Hepatocyte (in vitro differentiated cells): ENCODE results near the gene VMAC.

Experiments used
- EZH2 ChIP-seq: fragments of 200-600 bp; sonication (generic); IDR thresholded peaks from 2 replicates; pipeline ENCODE4 v1.6.1; 2016; ENCODE audit warnings: antibody characterized with exemption, mild to moderate bottlenecking, borderline replicate concordance
- EZH2phosphoT487 ChIP-seq: fragments of 200-600 bp; sonication (generic); IDR thresholded peaks from one replicate; pipeline ENCODE4 v1.6.1; 2018; ENCODE audit warnings: antibody characterized with exemption, mild to moderate bottlenecking, low read depth, moderate library complexity; ENCODE audit not compliant: unreplicated experiment, severe bottlenecking
- TF ChIP-seq, protein P1 (sequence below): fragments of 200-600 bp; sonication (generic); IDR thresholded peaks from 2 replicates; pipeline ENCODE4 v1.5.1; 2016; ENCODE audit warnings: antibody characterized with exemption, mild to moderate bottlenecking; ENCODE audit not compliant: poor library complexity

GRCh38 chr19:5908773-5909442, 4.2 kb downstream of the VMAC start:
- no peak for TF ChIP-seq EZH2
- TF ChIP-seq, protein P1, sequence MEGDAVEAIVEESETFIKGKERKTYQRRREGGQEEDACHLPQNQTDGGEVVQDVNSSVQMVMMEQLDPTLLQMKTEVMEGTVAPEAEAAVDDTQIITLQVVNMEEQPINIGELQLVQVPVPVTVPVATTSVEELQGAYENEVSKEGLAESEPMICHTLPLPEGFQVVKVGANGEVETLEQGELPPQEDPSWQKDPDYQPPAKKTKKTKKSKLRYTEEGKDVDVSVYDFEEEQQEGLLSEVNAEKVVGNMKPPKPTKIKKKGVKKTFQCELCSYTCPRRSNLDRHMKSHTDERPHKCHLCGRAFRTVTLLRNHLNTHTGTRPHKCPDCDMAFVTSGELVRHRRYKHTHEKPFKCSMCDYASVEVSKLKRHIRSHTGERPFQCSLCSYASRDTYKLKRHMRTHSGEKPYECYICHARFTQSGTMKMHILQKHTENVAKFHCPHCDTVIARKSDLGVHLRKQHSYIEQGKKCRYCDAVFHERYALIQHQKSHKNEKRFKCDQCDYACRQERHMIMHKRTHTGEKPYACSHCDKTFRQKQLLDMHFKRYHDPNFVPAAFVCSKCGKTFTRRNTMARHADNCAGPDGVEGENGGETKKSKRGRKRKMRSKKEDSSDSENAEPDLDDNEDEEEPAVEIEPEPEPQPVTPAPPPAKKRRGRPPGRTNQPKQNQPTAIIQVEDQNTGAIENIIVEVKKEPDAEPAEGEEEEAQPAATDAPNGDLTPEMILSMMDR, result no peak
- TF ChIP-seq EZH2phosphoT487, result no peak
